ENCODE data around the gene CENPC. TPM values are rescaled to one million over a fixed set of nuclear protein-coding genes. Genes with fewer than 3 reads are reported as not detected.

CENPC gene
- polyA plus RNA-seq, 1 donor from 2014 or later, result 9.5 TPM

- TF ChIP-seq POLR2AphosphoS5 (IDR thresholded peaks at IDR 0.05), result no peak
- TF ChIP-seq SMC3 (conservative IDR thresholded peaks at IDR 0.05; ENCODE audit: poor library complexity), result no peak
- TF ChIP-seq TAF1 (IDR thresholded peaks at IDR 0.05; ENCODE audit: low read depth), result no peak
- TF ChIP-seq CTCF (IDR thresholded peaks at IDR 0.05; ENCODE audit: poor library complexity, severe bottlenecking), result no peak
- no peak for TF ChIP-seq EZH2 (IDR thresholded peaks at IDR 0.05; ENCODE audit: borderline replicate concordance, insufficient read depth, low read length, poor library complexity, severe bottlenecking)
- TF ChIP-seq EP300 (conservative IDR thresholded peaks at IDR 0.05; ENCODE audit: poor library complexity, severe bottlenecking), result no peak
- TF ChIP-seq REST (IDR thresholded peaks at IDR 0.05; ENCODE audit: borderline replicate concordance), result no peak
- no peak for TF ChIP-seq MXI1 (conservative IDR thresholded peaks at IDR 0.05; ENCODE audit: poor library complexity, severe bottlenecking)
- TF ChIP-seq RAD21 (conservative IDR thresholded peaks at IDR 0.05), result no peak
- H3F3A ChIP-seq (ENCODE audit: insufficient read depth, low read length, poor library complexity, severe bottlenecking), result no peaks in the 10 kb centered on the region
- no peaks in the 10 kb centered on the region for H3K9me3 ChIP-seq (ENCODE audit: low read length)
- H2AFZ ChIP-seq (ENCODE audit: low read depth, low read length), result no peak overlapping the region
- H3K36me3 ChIP-seq (ENCODE audit: insufficient read depth, low read length), result no peaks in the 10 kb centered on the region
- no peaks in the 10 kb centered on the region for H3K9me2 ChIP-seq (ENCODE audit: insufficient read depth, low read length)
- H3K27me3 ChIP-seq (ENCODE audit: insufficient read depth, low read depth, low read length), result no peaks in the 10 kb centered on the region
- no peak overlapping the region for H3K27ac ChIP-seq (ENCODE audit: low read length)
- no peaks in the 10 kb centered on the region for H3K79me2 ChIP-seq (replicated peaks; ENCODE audit: insufficient read depth, low read length)
- H3K9ac ChIP-seq (ENCODE audit: low read length), result no peak overlapping the region
- no peaks in the 10 kb centered on the region for H4K20me1 ChIP-seq (ENCODE audit: insufficient read depth)
- no peak overlapping the region for H3K4me2 ChIP-seq (ENCODE audit: low read length)
- H3K4me3 ChIP-seq (ENCODE audit: low read length), result no peak overlapping the region
Observed at GRCh38 chr4:67576538-67576937, 31.2 kb upstream of the CENPC start.

- H3K27ac ChIP-seq (ENCODE audit: low read length), result no peak overlapping the region
- TF ChIP-seq RAD21 (conservative IDR thresholded peaks at IDR 0.05), result no peak
- TF ChIP-seq EP300 (conservative IDR thresholded peaks at IDR 0.05; ENCODE audit: poor library complexity, severe bottlenecking), result no peak
- TF ChIP-seq EZH2 (IDR thresholded peaks at IDR 0.05; ENCODE audit: borderline replicate concordance, insufficient read depth, low read length, poor library complexity, severe bottlenecking), result no peak
- no peak for TF ChIP-seq POLR2AphosphoS5 (IDR thresholded peaks at IDR 0.05)
- no peak for TF ChIP-seq REST (IDR thresholded peaks at IDR 0.05; ENCODE audit: borderline replicate concordance)
- no peak for TF ChIP-seq TAF1 (IDR thresholded peaks at IDR 0.05; ENCODE audit: low read depth)
- no peak for TF ChIP-seq MXI1 (conservative IDR thresholded peaks at IDR 0.05; ENCODE audit: poor library complexity, severe bottlenecking)
- no peak for TF ChIP-seq CTCF (IDR thresholded peaks at IDR 0.05; ENCODE audit: poor library complexity, severe bottlenecking)
- TF ChIP-seq SMC3 (conservative IDR thresholded peaks at IDR 0.05; ENCODE audit: poor library complexity), result no peak
- no peaks in the 10 kb centered on the region for H3K9me3 ChIP-seq (ENCODE audit: low read length)
- H3F3A ChIP-seq (ENCODE audit: insufficient read depth, low read length, poor library complexity, severe bottlenecking), result no peaks in the 10 kb centered on the region
- no peaks in the 10 kb centered on the region for H3K36me3 ChIP-seq (ENCODE audit: insufficient read depth, low read length)
- H3K79me2 ChIP-seq (replicated peaks; ENCODE audit: insufficient read depth, low read length), result no peaks in the 10 kb centered on the region
- no peaks in the 10 kb centered on the region for H3K27me3 ChIP-seq (ENCODE audit: insufficient read depth, low read depth, low read length)
- no peak overlapping the region for H3K4me2 ChIP-seq (ENCODE audit: low read length)
- no peak overlapping the region for H2AFZ ChIP-seq (ENCODE audit: low read depth, low read length)
- H3K9ac ChIP-seq (ENCODE audit: low read length), result no peak overlapping the region
- no peaks in the 10 kb centered on the region for H3K9me2 ChIP-seq (ENCODE audit: insufficient read depth, low read length)
- no peak overlapping the region for H3K4me3 ChIP-seq (ENCODE audit: low read length)
- no peaks in the 10 kb centered on the region for H4K20me1 ChIP-seq (ENCODE audit: insufficient read depth)
Observed at GRCh38 chr4:67576059-67576466, 30.8 kb upstream of the CENPC start.
